ENCODE measurements around the gene PKNOX2. TPM values are rescaled to one million over a fixed set of nuclear protein-coding genes. Genes with fewer than 3 reads are reported as not detected.

PKNOX2 gene
- total and polyA plus RNA-seq, 9 donors: 10.6 to 42.3 (median 30.0) TPM

DNA sequence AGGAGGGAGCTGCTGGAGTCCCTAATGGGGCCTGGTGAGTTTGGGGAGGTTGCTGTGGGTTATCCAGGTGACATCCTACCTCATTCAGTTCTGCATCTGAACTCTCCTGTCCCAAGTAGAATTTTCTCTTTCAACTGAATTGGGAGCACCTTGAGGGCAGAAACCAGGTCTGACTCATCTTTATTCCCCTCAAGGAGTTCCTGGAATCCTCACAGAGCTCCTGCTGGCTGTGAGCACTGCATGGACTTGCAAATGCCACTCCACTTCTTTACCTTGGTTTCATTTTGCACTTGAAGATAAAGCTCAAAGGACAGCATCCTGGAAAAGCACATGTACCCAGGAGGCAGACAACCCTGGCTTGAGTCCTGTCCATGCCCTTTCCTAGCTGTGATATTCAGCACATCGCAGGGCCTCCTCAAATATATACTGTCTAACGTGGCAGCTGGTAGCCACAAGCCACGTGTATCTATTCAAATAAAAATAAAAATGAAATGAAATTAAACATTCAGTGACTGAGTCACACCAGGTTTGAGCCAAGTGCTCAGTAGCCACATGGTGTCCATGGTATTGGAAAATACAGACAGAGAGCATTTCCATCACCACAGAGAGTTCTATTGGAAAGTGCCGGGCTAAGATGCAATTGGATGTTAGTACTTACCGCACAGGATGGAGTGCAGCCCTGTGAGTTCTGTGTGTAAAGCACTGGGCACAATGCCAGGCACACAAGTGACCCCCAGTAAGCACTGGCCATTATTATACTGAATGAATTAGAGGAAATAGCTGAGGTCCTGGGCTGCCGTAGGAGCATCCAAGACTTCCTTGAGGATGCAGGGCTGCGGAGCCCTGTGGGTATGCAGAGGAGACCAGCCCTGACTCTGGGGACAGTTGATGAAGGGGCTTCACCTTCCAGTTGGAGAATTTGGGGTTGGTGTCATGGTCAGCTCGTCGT is 149.0 kb downstream of the PKNOX2 start:
- intact Hi-C loops (cut with DNase I): no loop called here

DNA sequence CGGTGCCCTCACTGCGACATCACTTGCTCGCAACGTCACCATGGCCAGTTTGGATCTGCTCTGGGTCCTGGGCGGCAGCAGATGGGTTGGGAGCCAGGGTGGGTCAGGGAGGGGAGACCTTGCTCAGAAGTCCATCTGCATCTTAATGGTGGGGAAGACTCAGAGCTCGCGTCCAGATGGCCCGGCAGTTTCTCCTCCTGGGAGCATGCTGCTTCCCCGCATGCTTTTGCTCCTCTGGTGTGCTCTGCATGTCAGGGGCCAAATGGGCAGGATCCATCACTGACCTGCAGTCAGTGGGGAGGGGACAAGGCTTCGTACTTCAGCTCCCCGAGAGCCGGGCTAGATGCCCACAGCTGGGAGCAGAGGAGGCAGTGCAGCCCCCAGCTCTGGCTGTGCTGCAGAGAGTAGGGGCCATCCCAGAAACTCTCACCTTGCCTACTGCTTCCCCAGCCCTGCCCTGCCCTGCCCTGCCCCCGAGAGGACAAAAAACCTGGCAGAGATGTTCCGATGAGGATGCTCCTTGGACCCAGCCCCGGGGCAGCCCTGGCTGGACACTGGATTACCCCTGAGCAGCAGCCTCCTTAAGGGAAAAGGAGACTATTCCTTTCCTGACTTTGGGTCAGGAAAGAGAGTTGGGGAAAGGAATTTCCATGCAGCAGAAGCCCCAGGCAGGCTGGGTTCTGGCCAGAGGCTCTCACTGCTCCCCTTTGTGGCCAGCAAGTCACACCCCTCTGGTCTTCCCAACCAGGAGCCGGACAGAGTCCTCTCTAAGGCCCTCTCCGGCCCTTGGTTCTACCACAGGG is 149.9 kb downstream of the PKNOX2 start:
- Histone ChIP-seq H3K36me3 (no peaks in the 10 kb centered on the region), H3K27ac (peak overlapping the region in 1 of 2 donors; percentile 40), H3K9me3 (no peaks in the 10 kb centered on the region), H3K27me3 (no peaks in the 10 kb centered on the region), H3K4me3 (no peak overlapping the region), H3K4me1 (ENCODE audit: insufficient read depth) (peaks cover 16% of the 10 kb centered on the region)
- intact Hi-C loops (cut with DNase I): no loop called here
- TF ChIP-seq, protein P1, sequence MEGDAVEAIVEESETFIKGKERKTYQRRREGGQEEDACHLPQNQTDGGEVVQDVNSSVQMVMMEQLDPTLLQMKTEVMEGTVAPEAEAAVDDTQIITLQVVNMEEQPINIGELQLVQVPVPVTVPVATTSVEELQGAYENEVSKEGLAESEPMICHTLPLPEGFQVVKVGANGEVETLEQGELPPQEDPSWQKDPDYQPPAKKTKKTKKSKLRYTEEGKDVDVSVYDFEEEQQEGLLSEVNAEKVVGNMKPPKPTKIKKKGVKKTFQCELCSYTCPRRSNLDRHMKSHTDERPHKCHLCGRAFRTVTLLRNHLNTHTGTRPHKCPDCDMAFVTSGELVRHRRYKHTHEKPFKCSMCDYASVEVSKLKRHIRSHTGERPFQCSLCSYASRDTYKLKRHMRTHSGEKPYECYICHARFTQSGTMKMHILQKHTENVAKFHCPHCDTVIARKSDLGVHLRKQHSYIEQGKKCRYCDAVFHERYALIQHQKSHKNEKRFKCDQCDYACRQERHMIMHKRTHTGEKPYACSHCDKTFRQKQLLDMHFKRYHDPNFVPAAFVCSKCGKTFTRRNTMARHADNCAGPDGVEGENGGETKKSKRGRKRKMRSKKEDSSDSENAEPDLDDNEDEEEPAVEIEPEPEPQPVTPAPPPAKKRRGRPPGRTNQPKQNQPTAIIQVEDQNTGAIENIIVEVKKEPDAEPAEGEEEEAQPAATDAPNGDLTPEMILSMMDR (IDR thresholded peaks at IDR 0.05): no peak
- TF ChIP-seq EP300 (IDR thresholded peaks at IDR 0.05) (no peak), POLR2A (IDR thresholded peaks at IDR 0.05) (no peak)
- 56 to 60% (median 58%) methylated on average over 17 of the region's 17 CpGs for WGBS, 3 donors
- DNase-seq: peak in 4 of 5 donors; percentile 37 to 55 (median 40)

More for the DNA sequence above, 149.0 kb downstream of the PKNOX2 start:
- Histone ChIP-seq H3K27ac (no peak overlapping the region), H3K36me3 (no peaks in the 10 kb centered on the region), H3K4me1 (ENCODE audit: insufficient read depth) (peaks cover 16% of the 10 kb centered on the region), H3K9me3 (no peaks in the 10 kb centered on the region), H3K27me3 (no peaks in the 10 kb centered on the region), H3K4me3 (no peak overlapping the region)
- WGBS, 3 donors: 69 to 71% (median 70%) methylated on average over 9 of the region's 9 CpGs
- TF ChIP-seq POLR2A (IDR thresholded peaks at IDR 0.05) (no peak), EP300 (IDR thresholded peaks at IDR 0.05) (no peak)
- TF ChIP-seq, protein P1 (IDR thresholded peaks at IDR 0.05): no peak
- DNase-seq: peak in 1 of 5 donors; percentile 18

DNA sequence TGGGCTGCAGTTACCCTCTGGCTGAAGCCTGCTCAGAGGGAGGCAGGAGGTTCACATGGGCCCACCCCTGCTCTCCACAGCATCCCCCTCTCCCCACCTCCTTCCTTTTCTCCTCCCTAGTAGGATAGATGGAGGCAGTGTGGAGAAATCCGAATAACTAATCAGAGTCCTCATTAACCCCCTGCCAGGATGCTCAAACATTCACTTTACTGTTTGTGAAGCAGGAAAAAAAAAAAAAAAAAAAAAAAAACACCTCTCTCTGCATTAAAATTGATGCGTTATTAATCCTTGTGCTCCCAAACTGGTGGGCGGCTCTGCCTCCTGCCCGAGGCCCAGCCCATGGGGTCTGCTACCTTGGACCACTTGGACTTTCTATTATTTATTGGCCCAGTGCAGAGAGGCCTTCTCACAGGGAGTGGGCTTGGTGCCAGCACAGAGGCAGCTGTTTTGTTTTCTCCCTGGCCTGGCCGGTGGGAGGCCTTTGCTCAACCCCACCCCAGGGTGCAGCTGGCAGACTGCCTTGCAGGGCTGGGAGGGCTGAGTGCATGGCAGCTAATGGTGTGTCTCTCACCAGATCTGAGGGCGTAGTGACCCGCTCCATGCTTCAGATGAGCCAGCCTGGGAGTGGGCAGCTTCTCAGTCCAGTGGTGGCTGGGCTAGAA is 150.7 kb downstream of the PKNOX2 start:
- Histone ChIP-seq H3K4me3 (no peak overlapping the region), H3K27ac (peak overlapping the region in 1 of 2 donors; percentile 40), H3K4me1 (ENCODE audit: insufficient read depth) (peaks cover 16% of the 10 kb centered on the region), H3K36me3 (no peaks in the 10 kb centered on the region), H3K27me3 (no peaks in the 10 kb centered on the region), H3K9me3 (no peaks in the 10 kb centered on the region)
- DNase-seq: peak; percentile 73 to 87 (median 85)
- TF ChIP-seq POLR2A (IDR thresholded peaks at IDR 0.05): no peak
- TF ChIP-seq, protein P1 (IDR thresholded peaks at IDR 0.05): no peak
- no peak for TF ChIP-seq EP300 (IDR thresholded peaks at IDR 0.05)
- WGBS, 3 donors: 21 to 31% (median 25%) methylated on average over 7 of the region's 7 CpGs
- intact Hi-C loops (cut with DNase I): no loop called here

DNA sequence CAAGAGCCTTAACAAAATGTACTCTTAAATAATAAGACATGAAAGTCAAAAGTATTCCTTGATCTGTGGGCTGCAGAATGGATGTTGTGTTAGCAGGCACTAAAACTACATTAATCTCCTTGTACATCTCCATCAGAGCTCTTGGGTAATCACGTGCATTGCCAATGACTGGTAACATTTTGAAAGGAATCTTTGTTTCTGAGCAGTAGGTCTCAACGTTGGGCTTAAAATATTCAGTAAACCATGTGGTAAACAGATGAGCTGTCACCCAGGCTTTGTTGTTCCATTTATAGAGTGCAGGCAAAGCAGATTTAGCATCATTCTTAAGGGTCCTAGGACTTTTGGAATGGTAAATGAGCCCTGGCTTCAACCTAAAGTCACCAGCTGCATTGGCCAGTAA is 152.9 kb downstream of the PKNOX2 start:
- 80 to 88% (median 80%) methylated on average over 2 of the region's 2 CpGs for WGBS, 3 donors
- intact Hi-C loops (cut with DNase I): no loop called here
- H3K9me3 ChIP-seq: no peaks in the 10 kb centered on the region

More for the DNA sequence above, 152.9 kb downstream of the PKNOX2 start:
- no peak for DNase-seq
- Histone ChIP-seq H3K36me3 (no peaks in the 10 kb centered on the region), H3K27me3 (no peaks in the 10 kb centered on the region), H3K27ac (no peak overlapping the region), H3K4me3 (no peak overlapping the region), H3K4me1 (ENCODE audit: insufficient read depth) (peaks cover 16% of the 10 kb centered on the region)
- TF ChIP-seq, protein P1 (IDR thresholded peaks at IDR 0.05): no peak
- TF ChIP-seq EP300 (IDR thresholded peaks at IDR 0.05) (no peak), POLR2A (IDR thresholded peaks at IDR 0.05) (no peak)

All from ovary (tissue), 9 donors.